Lower lobe of right lung (tissue), 2 donors: ENCODE results near the gene PPAN. TPM values are rescaled to one million over a fixed set of nuclear protein-coding genes. Genes with fewer than 3 reads are reported as not detected.

Experiments
- ATAC-seq, 2 donors: fragments of 200-7000 bp; cut with Tn5 transposase; one replicate each; pipeline ENCODE4 v1.9.1; 2020 to 2022; ENCODE audit warnings: mild to moderate bottlenecking in 2 of 2, moderate library complexity in 2 of 2
- DNase-seq: peaks from one replicate; pipeline ENCODE4 v3.0.0-alpha.2; 2020
- H3K27ac ChIP-seq: fragments of 200-600 bp; one replicate; pipeline ENCODE4 v1.8.0; 2022
- H3K27me3 ChIP-seq: fragments of 200-600 bp; one replicate; pipeline ENCODE4 v1.8.0; 2022; ENCODE audit warnings: low read depth
- H3K36me3 ChIP-seq: fragments of 200-600 bp; one replicate; pipeline ENCODE4 v1.8.0; 2022; ENCODE audit warnings: mild to moderate bottlenecking
- H3K4me1 ChIP-seq: fragments of 200-600 bp; one replicate; pipeline ENCODE4 v1.8.0; 2022
- H3K4me3 ChIP-seq: fragments of 200-600 bp; one replicate; pipeline ENCODE4 v1.8.0; 2022; ENCODE audit warnings: mild to moderate bottlenecking
- H3K9me3 ChIP-seq: fragments of 200-600 bp; one replicate; pipeline ENCODE4 v1.8.0; 2022
- CTCF ChIP-seq: fragments of 200-600 bp; IDR thresholded peaks from one replicate; pipeline ENCODE4 v1.8.0; 2022; ENCODE audit warnings: antibody characterized with exemption, mild to moderate bottlenecking
- intact Hi-C: fragments of 100-400 bp; cut with DNase I; formaldehyde crosslinking; loops from one replicate; pipeline ENCODE4 v1.11.0; 2022
- total RNA-seq: library from RNA; stranded (reverse); fragmentation: NEBNext Ultra II Directional; extraction: Animal tissue kit (Norgen Biotek cat#: 25700); gene quantifications from one replicate; pipeline ENCODE4 v1.2.1, GENCODE V29; 2021
- donor health status: DM: no; HTN: yes; CAD: no; lungs with severe emphysema.

PPAN gene
- total RNA-seq, 1 donor from 2014 or later = 30.8 TPM

- Histone ChIP-seq H3K4me3 (no peak overlapping the region), H3K4me1 (no peaks in the 10 kb centered on the region), H3K27me3 (no peaks in the 10 kb centered on the region), H3K27ac (no peak overlapping the region), H3K9me3 (no peaks in the 10 kb centered on the region), H3K36me3 (peaks cover 100% of the 10 kb centered on the region)
- intact Hi-C loops = no loop called here
- no peak for ATAC-seq
- TF ChIP-seq CTCF = no peak
- DNase-seq = no peak
Measured at GRCh38 chr19:10158071-10158470, 51.9 kb downstream of the PPAN start.

GRCh38 chr19:10158485-10158884 lies 52.3 kb downstream of the PPAN start:
- no peak overlapping the region for H3K4me3 ChIP-seq
- H3K4me1 ChIP-seq = no peaks in the 10 kb centered on the region
- H3K27me3 ChIP-seq = no peaks in the 10 kb centered on the region
- no peak overlapping the region for H3K27ac ChIP-seq
- ATAC-seq (peak in 1 of 2 donors; percentile 20), DNase-seq (no peak)
- TF ChIP-seq CTCF = no peak
- intact Hi-C loops = no loop called here
- H3K36me3 ChIP-seq = peaks cover 100% of the 10 kb centered on the region
- H3K9me3 ChIP-seq = no peaks in the 10 kb centered on the region

- intact Hi-C loops = no loop called here
- Histone ChIP-seq H3K27ac (no peak overlapping the region), H3K27me3 (no peaks in the 10 kb centered on the region), H3K4me3 (no peak overlapping the region), H3K36me3 (peaks cover 99% of the 10 kb centered on the region), H3K4me1 (no peaks in the 10 kb centered on the region), H3K9me3 (no peaks in the 10 kb centered on the region)
- no peak for DNase-seq
- no peak for TF ChIP-seq CTCF
- no peak for ATAC-seq
Measured at GRCh38 chr19:10159610-10160009, 53.4 kb downstream of the PPAN start.

Other genes starting within 250 kb of the PPAN start
- gene OLFM2, start 169.8 kb upstream of the PPAN start, total RNA-seq = 8.5 TPM
- 8.9 TPM for gene COL5A3, start 95.9 kb upstream of the PPAN start, total RNA-seq
- gene RDH8, start 92.9 kb upstream of the PPAN start, total RNA-seq = not detected
- gene SHFL, start 20.0 kb upstream of the PPAN start, total RNA-seq = 43.4 TPM
- 0.44 TPM for gene ANGPTL6, start 3.7 kb upstream of the PPAN start, total RNA-seq
- 15.6 TPM for gene P2RY11, start 5.3 kb downstream of the PPAN start, total RNA-seq
- 158 TPM for gene EIF3G, start 13.5 kb downstream of the PPAN start, total RNA-seq
- gene DNMT1, start 88.6 kb downstream of the PPAN start, total RNA-seq = 65.5 TPM
- 15.4 TPM for gene S1PR2, start 125.0 kb downstream of the PPAN start, total RNA-seq
- gene MRPL4, start 145.9 kb downstream of the PPAN start, total RNA-seq = 40.3 TPM
- 95.9 TPM for gene ICAM1, start 164.8 kb downstream of the PPAN start, total RNA-seq
- gene ICAM4, start 180.6 kb downstream of the PPAN start, total RNA-seq = 10.0 TPM
- 15.3 TPM for gene ICAM5, start 183.6 kb downstream of the PPAN start, total RNA-seq
- gene ZGLP1, start 203.5 kb downstream of the PPAN start, total RNA-seq = 6.2 TPM
- gene FDX2, start 209.7 kb downstream of the PPAN start, total RNA-seq = 16.8 TPM
- gene RAVER1, start 227.2 kb downstream of the PPAN start, total RNA-seq = 29.6 TPM
- gene ICAM3, start 233.3 kb downstream of the PPAN start, total RNA-seq = 33.0 TPM